ENCODE measurements around the gene CAAP1.
"Not testable (repeated sequence)": the region's sequence is repeated elsewhere in the genome, so short reads cannot be mapped to it uniquely, and the experiment has no call there.

Gene CAAP1, protein sequence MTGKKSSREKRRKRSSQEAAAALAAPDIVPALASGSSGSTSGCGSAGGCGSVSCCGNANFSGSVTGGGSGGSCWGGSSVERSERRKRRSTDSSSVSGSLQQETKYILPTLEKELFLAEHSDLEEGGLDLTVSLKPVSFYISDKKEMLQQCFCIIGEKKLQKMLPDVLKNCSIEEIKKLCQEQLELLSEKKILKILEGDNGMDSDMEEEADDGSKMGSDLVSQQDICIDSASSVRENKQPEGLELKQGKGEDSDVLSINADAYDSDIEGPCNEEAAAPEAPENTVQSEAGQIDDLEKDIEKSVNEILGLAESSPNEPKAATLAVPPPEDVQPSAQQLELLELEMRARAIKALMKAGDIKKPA

GRCh38 chr9:26892251-26893029, at the start of gene CAAP1:
Gene CAAP1 (minus strand): TSS chr9:26892802. CDS start chr9:26892715, 87 bp downstream.
- peak; percentile 50 for DNase-seq

DNA sequence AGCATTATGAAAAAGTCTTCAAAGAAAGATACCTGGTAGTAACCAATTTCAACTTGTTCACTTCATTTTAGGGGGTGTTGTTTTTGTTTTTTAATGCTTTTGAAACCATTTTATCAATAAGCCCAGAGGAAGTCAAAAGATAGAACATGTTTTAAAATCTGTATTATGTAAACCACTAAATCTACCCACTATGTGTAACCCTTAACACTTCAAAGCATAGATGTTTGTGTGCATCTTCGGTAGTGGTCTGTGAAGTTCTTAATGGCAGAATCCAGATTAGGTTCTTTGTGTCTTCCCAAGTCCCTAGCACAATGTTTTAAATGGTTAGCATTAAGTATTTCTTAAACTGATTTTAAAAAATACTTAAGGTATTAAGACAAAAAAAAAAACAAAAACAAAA, 48.2 kb upstream of the CAAP1 start:
- no peak for DNase-seq

DNA sequence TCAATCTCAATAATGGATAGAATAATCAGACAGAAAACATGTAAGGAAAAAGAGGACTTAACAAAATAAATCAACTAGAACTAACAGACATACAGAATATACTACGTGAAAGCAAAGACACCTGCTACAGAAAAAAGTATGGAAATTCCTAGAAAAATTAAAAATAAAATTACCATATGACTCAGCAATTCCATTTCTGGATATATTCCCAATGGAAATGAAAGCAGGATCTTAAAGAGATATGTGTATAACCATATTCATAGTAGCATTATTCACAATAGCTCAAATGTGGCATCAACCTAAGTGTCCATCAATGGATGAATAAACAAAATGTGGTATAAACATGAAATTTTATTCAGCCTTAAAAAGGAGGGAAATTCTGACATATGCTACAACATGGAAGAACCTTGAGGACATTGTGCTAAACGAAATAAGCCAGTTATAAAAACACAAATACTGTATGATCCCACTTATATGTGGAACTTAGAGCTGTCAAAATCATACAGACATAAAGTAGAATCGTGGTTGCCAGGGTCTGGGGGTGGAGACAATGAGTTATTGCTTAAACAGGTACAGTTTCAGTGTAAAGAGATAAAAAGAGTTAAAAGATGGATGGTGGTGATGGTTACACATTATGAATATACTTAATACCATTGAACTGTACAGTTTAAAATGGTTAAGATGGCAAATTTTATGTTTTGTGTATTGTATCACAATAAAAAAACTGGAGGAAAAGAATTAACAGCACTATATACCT, 47.5 kb upstream of the CAAP1 start:
- DNase-seq: no peak

DNA sequence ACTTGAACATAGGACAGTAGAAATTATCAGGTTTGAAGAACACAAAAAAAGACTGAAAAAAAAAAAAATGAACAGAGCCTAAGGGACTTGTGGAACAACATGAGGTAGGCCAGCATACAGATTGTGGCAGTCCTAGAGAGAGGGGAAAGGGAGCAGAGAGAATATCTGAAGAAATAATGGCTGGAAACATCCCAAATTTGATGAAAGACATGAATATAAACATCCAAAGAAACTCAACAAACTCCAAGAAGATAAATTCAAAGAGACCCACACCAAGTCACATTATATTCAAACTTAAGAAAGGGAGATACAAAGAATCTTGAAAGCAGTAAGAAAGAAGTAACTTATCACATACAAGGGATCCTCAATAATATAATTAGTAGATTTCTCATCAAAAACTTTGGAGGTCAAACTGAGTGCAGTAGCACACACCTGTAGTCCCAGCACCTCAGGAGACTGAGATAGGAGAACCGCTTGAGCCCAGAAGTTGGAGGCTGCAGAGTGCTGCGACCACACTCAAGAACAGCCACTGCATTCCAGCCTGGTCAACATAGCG, 45.3 kb upstream of the CAAP1 start:
- DNase-seq: no peak

DNA sequence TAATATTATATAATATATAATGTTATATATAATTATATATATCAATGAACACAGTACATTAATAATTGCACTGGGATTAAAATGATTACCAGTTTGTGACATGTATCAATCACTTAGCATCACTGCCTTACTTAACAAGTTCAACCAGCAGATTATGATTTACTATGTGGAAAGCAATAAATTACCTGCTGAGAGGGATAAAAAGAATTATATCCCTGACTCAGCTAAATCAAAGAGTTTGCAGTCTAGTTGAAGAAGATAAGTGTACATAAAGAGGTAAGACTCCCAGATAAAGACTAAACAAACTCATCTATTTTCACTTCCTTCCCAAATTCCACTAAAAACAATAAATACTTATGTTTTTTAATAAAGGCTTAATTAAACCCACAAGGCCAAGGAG, 43.2 kb upstream of the CAAP1 start:
- no peak for DNase-seq

GRCh38 chr9:26928902-26929495, 36.4 kb upstream of the CAAP1 start:
- DNase-seq: no peak

GRCh38 chr9:26925609-26926008, 33.0 kb upstream of the CAAP1 start:
- DNase-seq: no peak

DNA sequence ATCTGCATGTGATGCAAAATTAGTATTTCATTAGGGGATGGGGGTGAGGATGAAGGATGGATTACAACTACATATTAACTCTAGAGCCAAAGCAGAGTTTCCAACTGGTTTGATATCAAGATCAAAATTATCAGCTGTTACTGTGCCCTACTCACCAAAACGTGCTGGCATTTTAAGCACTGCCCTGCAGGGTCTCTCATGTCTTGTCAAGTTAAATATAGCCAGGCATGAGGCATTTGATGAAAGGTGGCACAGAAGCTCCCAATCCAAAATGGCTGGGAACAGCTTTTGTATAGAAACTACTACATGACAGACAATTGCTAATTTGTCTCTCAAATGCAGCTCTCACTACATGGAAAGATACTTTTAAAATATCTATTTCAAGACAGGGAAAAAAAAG, 27.1 kb upstream of the CAAP1 start:
- no peak for DNase-seq

- no peak for DNase-seq
Measured at GRCh38 chr9:26913138-26913668, 20.6 kb upstream of the CAAP1 start.

DNA sequence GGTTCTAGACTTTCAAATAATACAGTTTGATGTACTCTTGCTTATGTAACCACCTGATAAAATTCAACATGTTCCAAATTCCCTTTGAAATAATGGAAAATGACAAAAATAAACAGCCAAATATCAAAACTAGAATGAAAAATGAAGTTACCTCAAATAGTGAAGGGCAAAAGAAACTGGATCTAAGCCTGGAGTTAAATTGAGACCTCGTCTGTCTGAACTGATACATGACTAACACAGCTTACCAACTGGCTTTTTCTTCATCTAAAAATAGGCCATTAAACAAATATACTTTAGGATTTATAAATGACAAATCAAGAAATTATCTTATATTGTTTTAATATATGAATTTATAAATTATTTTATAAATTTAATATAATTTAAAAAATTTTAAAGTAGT, 12.1 kb upstream of the CAAP1 start:
- DNase-seq: no peak

GRCh38 chr9:26904070-26904469, 11.5 kb upstream of the CAAP1 start:
- no peak for DNase-seq

DNA sequence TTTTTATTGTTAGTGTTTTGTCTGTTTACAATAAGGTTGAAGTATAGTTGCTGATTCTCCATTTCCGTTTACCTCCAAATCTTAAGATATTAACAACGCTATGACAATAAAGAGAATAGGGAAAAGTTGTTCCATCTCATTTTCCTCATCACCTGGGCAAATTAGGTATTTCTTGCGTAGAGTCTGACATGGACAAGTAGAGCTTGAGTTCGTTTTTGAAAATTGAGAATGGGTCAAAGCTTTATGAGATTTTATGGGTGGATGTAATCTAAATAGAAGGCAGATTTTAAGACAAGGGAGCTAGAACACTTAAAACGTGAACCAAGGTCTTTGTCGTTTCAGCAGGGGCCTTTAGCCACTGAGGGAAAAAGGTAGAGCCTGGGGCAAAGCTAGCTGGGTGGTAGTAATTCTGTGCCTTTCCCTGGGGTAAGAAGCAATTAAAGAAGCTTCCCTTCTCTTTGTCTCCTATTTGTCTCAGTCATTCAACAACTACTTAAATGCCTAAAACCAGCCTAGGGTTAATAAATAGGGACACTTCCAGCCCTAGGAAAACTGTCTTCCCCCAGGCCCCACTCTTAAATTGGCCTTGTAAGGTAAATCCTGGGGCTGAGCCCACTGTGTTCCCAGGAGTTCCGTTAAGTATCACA, 551 bp upstream of the CAAP1 start:
- DNase-seq: no peak

GRCh38 chr9:26891726-26892125, 876 bp downstream of the CAAP1 start:
- DNase-seq: no peak

- DNase-seq: no peak
Measured at GRCh38 chr9:26888271-26888670, 4.3 kb downstream of the CAAP1 start.

- DNase-seq: no peak
Measured at GRCh38 chr9:26882154-26882553, 10.4 kb downstream of the CAAP1 start.

- no peak for DNase-seq
Measured at GRCh38 chr9:26880262-26880661, 12.3 kb downstream of the CAAP1 start.

DNA sequence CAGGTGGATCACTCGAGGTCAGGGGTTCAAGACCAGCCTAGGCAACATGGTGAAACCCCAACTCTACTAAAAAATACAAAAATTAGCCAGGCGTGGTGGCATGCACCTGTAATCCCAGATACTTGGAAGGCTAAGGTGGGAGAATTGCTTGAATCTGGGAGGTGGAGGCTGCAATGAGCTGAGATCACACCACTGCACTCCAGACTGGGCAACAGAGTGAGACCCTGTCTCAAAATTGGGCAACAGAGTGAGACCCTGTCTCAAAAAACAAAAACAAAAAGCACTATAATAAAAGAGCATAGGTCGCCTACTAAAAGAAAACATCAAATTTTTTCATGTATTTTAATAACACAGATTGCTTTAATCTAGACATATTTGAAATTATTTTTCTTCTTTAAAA, 17.4 kb downstream of the CAAP1 start:
- not testable (repeated sequence) for DNase-seq

DNA sequence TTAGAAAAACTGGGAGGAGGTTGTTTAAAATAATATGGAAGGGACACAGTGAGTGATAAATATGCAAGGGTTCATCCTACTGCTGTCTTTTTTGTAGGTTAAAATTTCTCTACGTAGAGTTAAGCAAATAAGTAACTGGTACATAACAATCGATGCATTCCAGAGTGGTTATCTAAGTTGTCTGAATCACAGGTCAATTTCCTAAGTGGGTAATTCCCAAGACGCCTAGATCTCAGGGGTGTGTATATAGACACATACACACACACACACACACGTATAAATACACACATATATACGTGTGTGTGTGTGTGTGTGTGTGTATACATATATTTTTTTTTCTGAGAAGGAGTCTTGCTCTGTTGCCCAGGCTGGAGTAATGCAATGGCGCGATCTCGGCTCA, 22.3 kb downstream of the CAAP1 start:
- DNase-seq: no peak

DNA sequence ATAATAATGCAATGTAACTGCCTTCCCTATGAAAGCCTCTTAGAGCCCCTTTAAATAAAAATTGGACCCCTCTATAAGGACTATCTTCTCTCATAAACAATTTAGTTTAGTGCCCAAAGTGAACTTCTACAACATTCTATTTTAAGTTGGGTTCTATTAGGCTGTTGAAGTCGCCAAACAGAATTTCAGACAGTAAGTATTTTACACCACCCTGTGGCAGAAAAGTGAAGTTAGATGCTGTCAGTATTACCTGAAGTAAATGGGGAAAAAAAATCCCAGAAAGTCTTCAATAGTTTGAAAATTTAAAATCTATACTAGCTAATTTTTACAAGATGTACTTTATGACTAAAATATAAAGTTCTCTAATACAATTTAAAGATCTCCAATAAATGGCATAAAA, 29.5 kb downstream of the CAAP1 start:
- no peak for DNase-seq

GRCh38 chr9:26856413-26857032, 36.1 kb downstream of the CAAP1 start:
- DNase-seq: peak; percentile 1

GRCh38 chr9:26850995-26851394, 41.6 kb downstream of the CAAP1 start:
- no peak for DNase-seq

- no peak for DNase-seq
Measured at GRCh38 chr9:26833792-26834191, 58.8 kb downstream of the CAAP1 start.

Data from SIG-M5 (cell line).